SK-N-SH (cell line): ENCODE results near the gene DHRSX. TPM values are rescaled to one million over a fixed set of nuclear protein-coding genes. Genes with fewer than 3 reads are reported as not detected.
A peak's percentile ranks its signal among the peaks of the same experiment; 100 is the strongest.

Experiments used
- CTCF ChIA-PET: fragments of 300-600, 350-600 bp; formaldehyde crosslinking; extraction: SDS; loops from one replicate; lab custom pipeline; 2021; lab: Yijun Ruan, JAX
- POLR2A ChIA-PET: fragments of 350-600 bp; sonication (Branson Sonifier 250); formaldehyde crosslinking; extraction: SDS; loops from one replicate; lab custom pipeline; 2020; ENCODE audit warnings: antibody characterized with exemption, inconsistent platforms; lab: Yijun Ruan, JAX
- DNase-seq: peaks from one replicate; pipeline ENCODE4 v3.0.0; 2012
- H2AFZ ChIP-seq: fragments of 200-600 bp; sonication (generic); 2 replicates; pipeline ENCODE4 v1.8.1; 2016; ENCODE audit warnings: antibody characterized with exemption, mild to moderate bottlenecking, low read depth
- H3F3A ChIP-seq: fragments of 200-600 bp; sonication (generic); replicated peaks from 2 replicates; pipeline ENCODE3; 2016; ENCODE audit warnings: antibody characterized with exemption, mild to moderate bottlenecking; ENCODE audit not compliant: insufficient read depth
- H3K27ac ChIP-seq, 2 experiments: fragments of 200-500 bp in 1 of 2; fragments of 200-600 bp in 1 of 2; sonication (Bioruptor generic) in 1 of 2; sonication (generic), shearing (Covaris generic) in 1 of 2; 2 replicates each; pipeline versions ENCODE4 v1.5.1 to v1.6.1; 2014 to 2016; ENCODE audit warnings: low read depth in 2 of 2, inconsistent platforms in 1 of 2, low read length in 1 of 2, mild to moderate bottlenecking in 1 of 2, mixed read lengths in 1 of 2
- H3K27me3 ChIP-seq: fragments of 200-600 bp; sonication (generic), shearing (Covaris generic); 2 replicates; pipeline ENCODE4 v1.6.1; 2016; ENCODE audit warnings: mixed run types; ENCODE audit not compliant: insufficient read depth
- H3K36me3 ChIP-seq, 2 experiments: fragments of 200-500 bp in 1 of 2; fragments of 200-600 bp in 1 of 2; sonication (Bioruptor generic) in 1 of 2; sonication (generic) in 1 of 2; replicated peaks in 1 of 2; 2 replicates each; pipeline versions ENCODE3 to v1.5.1; 2014 to 2016; ENCODE audit warnings: low read length in 1 of 2, mild to moderate bottlenecking in 1 of 2; ENCODE audit not compliant: insufficient read depth in 2 of 2, control insufficient read depth in 1 of 2
- H3K4me1 ChIP-seq, 2 experiments: fragments of 200-500 bp in 1 of 2; fragments of 200-600 bp in 1 of 2; sonication (Bioruptor generic) in 1 of 2; sonication (generic), shearing (Covaris generic) in 1 of 2; 2 replicates each; pipeline versions ENCODE4 v1.5.1 to v1.6.1; 2014 to 2016; ENCODE audit warnings: low read depth in 1 of 2, low read length in 1 of 2, mixed run types in 1 of 2; ENCODE audit not compliant: insufficient read depth in 2 of 2, control insufficient read depth in 1 of 2
- H3K4me2 ChIP-seq: fragments of 200-600 bp; sonication (generic), shearing (Covaris generic); 2 replicates; pipeline ENCODE4 v1.6.1; 2017; ENCODE audit warnings: mixed run types
- H3K4me3 ChIP-seq, 2 experiments: fragments of 200-500 bp in 1 of 2; fragments of 200-600 bp in 1 of 2; sonication (Bioruptor generic) in 1 of 2; sonication (generic), shearing (Covaris generic) in 1 of 2; 2 replicates each; pipeline versions ENCODE4 v1.5.1 to v1.8.1; 2014 to 2016; ENCODE audit warnings: low read depth in 2 of 2, inconsistent platforms in 1 of 2, low read length in 1 of 2, mild to moderate bottlenecking in 1 of 2, mixed read lengths in 1 of 2, moderate library complexity in 1 of 2
- H3K79me2 ChIP-seq: fragments of 200-600 bp; sonication (generic); 2 replicates; pipeline ENCODE4 v1.8.1; 2017; ENCODE audit warnings: mild to moderate bottlenecking; ENCODE audit not compliant: insufficient read depth
- H3K9ac ChIP-seq: fragments of 200-600 bp; sonication (generic); 2 replicates; pipeline ENCODE4 v1.6.1; 2017; ENCODE audit warnings: mixed run types
- H3K9me2 ChIP-seq: fragments of 200-600 bp; sonication (generic); 2 replicates; pipeline ENCODE4 v1.6.1; 2017; ENCODE audit warnings: mixed run types
- H3K9me3 ChIP-seq: fragments of 200-600 bp; sonication (generic); 2 replicates; pipeline ENCODE4 v1.6.1; 2017; ENCODE audit warnings: mixed run types, mild to moderate bottlenecking, moderate library complexity
- H4K20me1 ChIP-seq: fragments of 200-600 bp; sonication (generic); 2 replicates; pipeline ENCODE4 v1.6.1; 2017; ENCODE audit warnings: mild to moderate bottlenecking, mixed run types; ENCODE audit not compliant: insufficient read depth
- CHD2 ChIP-seq: fragments of 150-350 bp; IDR thresholded peaks from 2 replicates; pipeline ENCODE4 v1.6.1; 2018; ENCODE audit warnings: low read length; ENCODE audit not compliant: partially characterized antibody
- ELF1 ChIP-seq: IDR thresholded peaks from 2 replicates; pipeline ENCODE4 v1.4.0; 2012
- EZH2phosphoT487 ChIP-seq: fragments of 200-600 bp; sonication (generic); IDR thresholded peaks from 2 replicates; pipeline ENCODE4 v1.6.1; 2017; ENCODE audit warnings: low read depth, mixed run types, mild to moderate bottlenecking, antibody characterized with exemption, moderate library complexity, borderline replicate concordance
- FOXJ3 ChIP-seq: sonication (generic); formaldehyde crosslinking; IDR thresholded peaks from 2 replicates; pipeline ENCODE4 v1.5.1; 2020; ENCODE audit warnings: mild to moderate bottlenecking, missing genetic modification reagents
- GABPA ChIP-seq: IDR thresholded peaks from 2 replicates; pipeline ENCODE4 v1.4.0; 2012; ENCODE audit warnings: low read depth, mild to moderate bottlenecking
- GATA2 ChIP-seq: sonication (generic); formaldehyde crosslinking; IDR thresholded peaks from 2 replicates; pipeline ENCODE4 v1.5.0; 2020; ENCODE audit warnings: mild to moderate bottlenecking, missing genetic modification reagents
- MAX ChIP-seq: IDR thresholded peaks from 2 replicates; pipeline ENCODE4 v1.4.0; 2012; ENCODE audit warnings: low read depth
- MXI1 ChIP-seq: IDR thresholded peaks from 2 replicates; pipeline ENCODE4 v1.6.1; 2012; ENCODE audit warnings: mild to moderate bottlenecking, low read depth, low read length, improper control_type of control experiment
- NFIC ChIP-seq: IDR thresholded peaks from 2 replicates; pipeline ENCODE4 v1.4.0; 2012; ENCODE audit warnings: borderline replicate concordance
- POLR2AphosphoS5 ChIP-seq: IDR thresholded peaks from 2 replicates; pipeline ENCODE4 v1.6.1; 2012; ENCODE audit warnings: low read depth, low read length
- RFX5 ChIP-seq: IDR thresholded peaks from 2 replicates; pipeline ENCODE4 v1.6.1; 2012; ENCODE audit warnings: mild to moderate bottlenecking, improper control_type of control experiment, low read length
- RXRA ChIP-seq: IDR thresholded peaks from 2 replicates; pipeline ENCODE4 v1.4.0; 2012; ENCODE audit warnings: low read depth, mild to moderate bottlenecking, borderline replicate concordance
- TAF1 ChIP-seq: IDR thresholded peaks from 2 replicates; pipeline ENCODE4 v1.6.1; 2012; ENCODE audit warnings: low read depth, mild to moderate bottlenecking, low read length, moderate library complexity, borderline replicate concordance
- TCF12 ChIP-seq: IDR thresholded peaks from 2 replicates; pipeline ENCODE4 v1.4.0; 2012
- WGBS: methylation state at CpG from one replicate; pipeline ENCODE4 v1.1.6; 2017; ENCODE audit warnings: low lambda C conversion rate; 5-methylcytosine and 5-hydroxymethylcytosine counted together
- polyA plus RNA-seq, 3 experiments: library from polyadenylated mRNA; depleted of rRNA; stranded (reverse); fragments of >200 nt; gene quantifications; 2 replicates each; pipeline ENCODE4 v1.2.3, GENCODE V29; 2012
- TF ChIP-seq, protein P1 (sequence below): fragments of 150-350 bp; IDR thresholded peaks from 2 replicates; pipeline ENCODE4 v1.6.1; 2016; ENCODE audit warnings: mild to moderate bottlenecking, low read depth, low read length

The DHRSX gene
- polyA plus RNA-seq, 1 of the 3 experiments (the other 2 are of a cell fraction) = 34.3 TPM

DNA sequence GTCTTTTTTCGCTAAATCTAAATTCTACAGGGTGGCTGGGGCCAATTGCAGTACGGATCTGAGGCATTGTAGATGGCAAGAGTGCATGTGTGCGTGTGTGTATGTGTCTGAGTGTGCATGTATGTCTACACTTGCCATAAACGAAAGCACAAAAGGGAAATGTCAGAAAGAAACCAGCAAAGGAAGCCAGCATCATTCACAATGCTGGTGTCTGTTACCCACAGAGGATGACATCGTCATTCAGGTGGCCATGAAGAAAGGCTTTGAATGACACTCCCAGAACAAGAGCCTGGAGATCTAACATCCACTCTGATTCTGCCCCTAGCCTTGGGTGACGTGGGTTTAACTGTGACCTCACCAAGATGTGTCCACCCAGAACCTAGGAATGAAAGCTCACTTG is 124.6 kb downstream of the DHRSX start:
- ChIA-PET POLR2A (no interaction called here), CTCF (no interaction called here)
- Histone ChIP-seq H3K9me2 (no peaks in the 10 kb centered on the region), H3K4me3 (no peak overlapping the region), H2AFZ (no peak overlapping the region), H4K20me1 (no peaks in the 10 kb centered on the region), H3K4me2 (no peak overlapping the region), H3K4me1 (no peaks in the 10 kb centered on the region), H3K9ac (no peak overlapping the region)
- DNase-seq = no peak
- WGBS = 98% methylated on average over 6 of the region's 6 CpGs
- TF ChIP-seq GATA2 (CRISPR knock-in tag) = no peak
- no peak for TF ChIP-seq EZH2phosphoT487
- no peak for TF ChIP-seq GABPA
- no peak for TF ChIP-seq ELF1
- no peak for TF ChIP-seq MXI1
- TF ChIP-seq, protein P1, sequence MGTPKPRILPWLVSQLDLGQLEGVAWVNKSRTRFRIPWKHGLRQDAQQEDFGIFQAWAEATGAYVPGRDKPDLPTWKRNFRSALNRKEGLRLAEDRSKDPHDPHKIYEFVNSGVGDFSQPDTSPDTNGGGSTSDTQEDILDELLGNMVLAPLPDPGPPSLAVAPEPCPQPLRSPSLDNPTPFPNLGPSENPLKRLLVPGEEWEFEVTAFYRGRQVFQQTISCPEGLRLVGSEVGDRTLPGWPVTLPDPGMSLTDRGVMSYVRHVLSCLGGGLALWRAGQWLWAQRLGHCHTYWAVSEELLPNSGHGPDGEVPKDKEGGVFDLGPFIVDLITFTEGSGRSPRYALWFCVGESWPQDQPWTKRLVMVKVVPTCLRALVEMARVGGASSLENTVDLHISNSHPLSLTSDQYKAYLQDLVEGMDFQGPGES = no peak
- TF ChIP-seq RXRA = no peak
- no peak for TF ChIP-seq CHD2
- TF ChIP-seq FOXJ3 = no peak
- TF ChIP-seq TAF1 = no peak
- no peak for TF ChIP-seq RFX5
- TF ChIP-seq, all 33 proteins: peak for 0
- Histone ChIP-seq H3K27ac (no peak overlapping the region), H3K79me2 (no peaks in the 10 kb centered on the region), H3K9me3 (no peaks in the 10 kb centered on the region), H3K36me3 (peaks cover 0 to 4% of the 10 kb centered on the region in 2 experiments), H3F3A (no peaks in the 10 kb centered on the region), H3K27me3 (no peaks in the 10 kb centered on the region)

DNA sequence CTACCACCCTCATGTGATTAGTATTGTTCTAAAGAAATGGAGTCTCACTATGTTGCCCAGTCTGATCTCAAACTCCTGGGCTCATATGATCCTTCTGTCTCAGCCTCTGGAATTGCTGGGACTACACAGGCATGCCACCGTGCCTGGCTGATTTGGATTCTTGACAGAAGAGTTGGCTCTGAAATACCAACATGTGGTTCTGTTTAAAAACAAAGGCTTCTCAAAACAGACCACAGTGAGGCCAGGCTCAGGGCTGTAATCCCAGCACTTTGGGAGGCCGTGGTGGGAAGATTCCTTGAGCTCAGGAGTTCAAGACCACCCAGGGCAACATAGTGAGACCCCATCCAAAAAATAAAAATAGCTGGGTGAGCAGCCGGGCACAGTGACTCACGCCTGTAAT is 126.7 kb downstream of the DHRSX start:
- H3K36me3 ChIP-seq = no peaks in the 10 kb centered on the region
- ChIA-PET CTCF (no interaction called here), POLR2A (no interaction called here)
- no peaks in the 10 kb centered on the region for H4K20me1 ChIP-seq
- TF ChIP-seq TCF12 = peak; percentile 89
- peak; percentile 65; the same call in 1 of the 2 replicates for TF ChIP-seq NFIC
- 0 out of 2 replicates have a peak, but pooled peaks have one; percentile 41 for TF ChIP-seq MAX
- no peak for TF ChIP-seq POLR2AphosphoS5
- H3K27me3 ChIP-seq = no peaks in the 10 kb centered on the region
- H3K9me3 ChIP-seq = no peaks in the 10 kb centered on the region
- no peak overlapping the region for H2AFZ ChIP-seq
- DNase-seq = no peak
- no peaks in the 10 kb centered on the region for H3K4me1 ChIP-seq
- H3F3A ChIP-seq = no peaks in the 10 kb centered on the region
- H3K4me3 ChIP-seq = no peak overlapping the region
- H3K9ac ChIP-seq = no peak overlapping the region
- 52% methylated on average over 4 of the region's 4 CpGs for WGBS
- no peaks in the 10 kb centered on the region for H3K79me2 ChIP-seq
- no peak overlapping the region for H3K4me2 ChIP-seq
- no peaks in the 10 kb centered on the region for H3K9me2 ChIP-seq
- peak overlapping the region in 1 of 2 experiments; percentile 26; a peak in 1 of 4 replicates for H3K27ac ChIP-seq
